Right atrium auricular region (tissue), 2 donors: Measurements from ENCODE around the gene NTN1. TPM values are rescaled to one million over a fixed set of nuclear protein-coding genes. Genes with fewer than 3 reads are reported as not detected.

Experiments used
- DNase-seq: peaks from one replicate; pipeline ENCODE4 v3.0.0-alpha.2; 2019; ENCODE audit warnings: low spot score
- H3K27ac ChIP-seq, 2 donors: fragments of 200-600 bp; sonication (generic); 1 replicate in 1 of 2; 2 replicates in 1 of 2; pipeline ENCODE4 v1.5.1; 2016 to 2019
- H3K27me3 ChIP-seq, 2 donors: fragments of 200-600 bp; sonication (generic); one replicate each; pipeline versions ENCODE4 v1.5.1 to v1.6.0; 2017 to 2019
- H3K36me3 ChIP-seq: fragments of 200-600 bp; sonication (generic); one replicate; pipeline ENCODE4 v1.5.1; 2016
- H3K4me1 ChIP-seq, 2 donors: fragments of 200-600 bp; sonication (generic); one replicate each; pipeline versions ENCODE4 v1.5.1 to v1.6.0; 2017 to 2019
- H3K4me3 ChIP-seq, 2 donors: fragments of 200-600 bp; sonication (generic); 1 replicate in 1 of 2; 2 replicates in 1 of 2; pipeline ENCODE4 v1.5.1; 2017 to 2019; ENCODE audit warnings: mild to moderate bottlenecking in 1 of 2, moderate library complexity in 1 of 2
- H3K9me3 ChIP-seq, 2 donors: fragments of 200-600 bp; sonication (generic); one replicate each; pipeline ENCODE4 v1.5.1; 2019
- CTCF ChIP-seq, 2 donors: fragments of 200-600 bp; sonication (generic); IDR thresholded peaks; one replicate each; pipeline ENCODE4 v1.5.1; 2019; ENCODE audit warnings: antibody characterized with exemption in 2 of 2
- total RNA-seq, 2 donors: library from RNA; depleted of rRNA; stranded (reverse); fragments of >200 nt; gene quantifications; one replicate each; pipeline ENCODE4 v1.1.0, GENCODE V29; 2016

Gene NTN1
- total RNA-seq, 2 donors from 2014 or later = 142 to 163 TPM

- no peak for TF ChIP-seq CTCF (IDR thresholded peaks at IDR 0.05)
- H3K4me1 ChIP-seq = no peaks in the 10 kb centered on the region
- DNase-seq = no peak
- peaks cover 9% of the 10 kb centered on the region for H3K36me3 ChIP-seq
- no peak overlapping the region for H3K27ac ChIP-seq
- no peak overlapping the region for H3K4me3 ChIP-seq
- H3K9me3 ChIP-seq = no peaks in the 10 kb centered on the region
- no peaks in the 10 kb centered on the region for H3K27me3 ChIP-seq
These were observed 203.2 kb downstream of the NTN1 start for GRCh38 chr17:9224485-9224884.

GRCh38 chr17:9225305-9226101 is 204.2 kb downstream of the NTN1 start:
- Histone ChIP-seq H3K36me3 (peaks cover 9% of the 10 kb centered on the region), H3K9me3 (no peaks in the 10 kb centered on the region), H3K27me3 (no peaks in the 10 kb centered on the region), H3K4me3 (no peak overlapping the region), H3K27ac (no peak overlapping the region), H3K4me1 (no peaks in the 10 kb centered on the region)
- DNase-seq = no peak
- TF ChIP-seq CTCF (IDR thresholded peaks at IDR 0.05) = no peak

GRCh38 chr17:9226130-9226793 is 205.0 kb downstream of the NTN1 start:
- Histone ChIP-seq H3K36me3 (peaks cover 9% of the 10 kb centered on the region), H3K4me1 (no peaks in the 10 kb centered on the region), H3K27ac (no peak overlapping the region), H3K9me3 (no peaks in the 10 kb centered on the region), H3K27me3 (no peaks in the 10 kb centered on the region), H3K4me3 (no peak overlapping the region)
- DNase-seq = no peak
- TF ChIP-seq CTCF (IDR thresholded peaks at IDR 0.05) = no peak

GRCh38 chr17:9226794-9227135 is 205.5 kb downstream of the NTN1 start:
- Histone ChIP-seq H3K27me3 (no peaks in the 10 kb centered on the region), H3K9me3 (no peaks in the 10 kb centered on the region), H3K4me1 (no peaks in the 10 kb centered on the region), H3K36me3 (peaks cover 9% of the 10 kb centered on the region), H3K27ac (no peak overlapping the region), H3K4me3 (no peak overlapping the region)
- DNase-seq = no peak
- TF ChIP-seq CTCF (IDR thresholded peaks at IDR 0.05) = no peak

GRCh38 chr17:9227819-9228407 is 206.6 kb downstream of the NTN1 start:
- no peak for DNase-seq
- peak overlapping the region in 1 of 2 donors; percentile 18 for H3K27ac ChIP-seq
- H3K36me3 ChIP-seq = peaks cover 1% of the 10 kb centered on the region
- H3K4me1 ChIP-seq = no peaks in the 10 kb centered on the region
- no peak for TF ChIP-seq CTCF (IDR thresholded peaks at IDR 0.05)
- no peak overlapping the region for H3K4me3 ChIP-seq
- H3K27me3 ChIP-seq = no peaks in the 10 kb centered on the region
- no peaks in the 10 kb centered on the region for H3K9me3 ChIP-seq
